Activated CD4-positive, alpha-beta T cell treated with anti-CD3 and anti-CD28 coated beads, Interleukin-2, amount 10 ng/mL, durations not matched to agents 7 days and 5 days (primary cell): ENCODE measurements around the gene SLCO3A1. TPM values are rescaled to one million over a fixed set of nuclear protein-coding genes. Genes with fewer than 3 reads are reported as not detected.

ENCODE experiments used
- CTCF ChIA-PET: fragments of 350-600 bp; sonication (Branson Sonifier 250); formaldehyde crosslinking; loops from one replicate; lab custom pipeline; 2021; ENCODE audit warnings: antibody characterized with exemption; lab: Charles Lee
- POLR2A ChIA-PET: fragments of 350-600 bp; sonication (Branson Sonifier 250); formaldehyde crosslinking; loops from one replicate; lab custom pipeline; 2021; ENCODE audit warnings: antibody characterized with exemption; lab: Charles Lee
- DNase-seq: peaks from one replicate; pipeline ENCODE4 v3.0.0-alpha.2; 2020
- H3K27ac Mint-ChIP-seq: one replicate; pipeline ENCODE4 v1.8.0; 2021; ENCODE audit warnings: mild to moderate bottlenecking, moderate library complexity, mixed read lengths
- H3K27me3 Mint-ChIP-seq: one replicate; pipeline ENCODE4 v1.8.0; 2021; ENCODE audit warnings: mixed read lengths
- H3K36me3 Mint-ChIP-seq: one replicate; pipeline ENCODE4 v1.8.0; 2021; ENCODE audit warnings: low read depth, mixed read lengths
- H3K4me1 Mint-ChIP-seq: one replicate; pipeline ENCODE4 v1.8.0; 2021; ENCODE audit warnings: mixed read lengths
- H3K4me3 Mint-ChIP-seq: one replicate; pipeline ENCODE4 v1.8.0; 2021; ENCODE audit warnings: mild to moderate bottlenecking, moderate library complexity, mixed read lengths
- H3K9me3 Mint-ChIP-seq: one replicate; pipeline ENCODE4 v1.8.0; 2021; ENCODE audit warnings: mixed read lengths
- total RNA-seq, 2 experiments: library from RNA; stranded (reverse); gene quantifications; one replicate each; pipeline ENCODE4 v1.2.3, GENCODE V29; 2021

The SLCO3A1 gene
- total RNA-seq, 2 experiments from 2014 or later = 41.8 to 46.8 TPM

DNA sequence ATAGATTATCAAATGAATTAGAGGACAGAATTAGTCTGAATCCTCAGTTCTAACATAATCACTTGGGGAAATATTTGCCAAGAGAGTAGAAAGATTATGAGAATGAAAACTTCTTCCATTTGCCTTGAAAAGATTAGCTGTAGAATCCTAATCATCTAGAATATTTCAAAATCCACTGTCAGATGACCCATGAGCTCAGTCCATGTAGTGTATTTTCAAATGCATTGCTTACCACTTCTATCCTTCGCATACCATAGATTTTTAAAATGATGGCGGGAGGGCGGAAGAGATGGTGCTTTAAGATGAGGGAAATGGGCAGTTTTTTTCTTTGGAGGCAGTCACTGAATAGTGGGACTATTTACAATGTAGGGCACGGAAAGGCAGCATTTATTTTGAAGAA is 136.3 kb downstream of the SLCO3A1 start:
- DNase-seq = no peak
- CTCF ChIA-PET = interaction anchor here (0.6 kb wide), 1 partner anchor 71 kb away, joined by 4 read pairs; no protein-coding TSS in a partner anchor

DNA sequence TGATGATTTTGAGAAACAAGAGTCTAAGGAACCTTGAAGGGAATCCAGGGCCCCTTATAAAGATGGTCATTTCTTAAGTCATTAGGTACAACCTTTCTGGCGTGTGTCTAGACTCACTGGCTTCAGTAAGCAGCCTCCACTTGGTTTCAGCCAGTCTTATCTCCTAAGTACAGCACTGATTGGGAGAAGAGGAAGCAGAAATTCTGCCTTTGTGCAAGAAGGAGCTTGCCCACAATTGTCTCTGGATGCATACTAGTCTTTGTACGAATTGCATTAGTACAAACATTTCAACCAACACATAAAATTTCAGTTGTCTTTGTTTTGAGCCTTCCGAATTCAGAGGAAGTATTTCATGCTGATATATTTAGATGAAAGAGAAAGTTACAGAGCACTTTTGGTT is 139.4 kb downstream of the SLCO3A1 start:
- no peak overlapping the region for H3K4me3 Mint-ChIP-seq
- no peaks in the 10 kb centered on the region for H3K36me3 Mint-ChIP-seq
- ChIA-PET CTCF (no interaction called here), POLR2A (no interaction called here)
- no peak for DNase-seq
- peaks cover 2% of the 10 kb centered on the region for H3K9me3 Mint-ChIP-seq
- H3K4me1 Mint-ChIP-seq = peaks cover 8% of the 10 kb centered on the region
- no peaks in the 10 kb centered on the region for H3K27me3 Mint-ChIP-seq
- H3K27ac Mint-ChIP-seq = no peak overlapping the region

More for the DNA sequence above, 136.3 kb downstream of the SLCO3A1 start:
- Mint-ChIP-seq H3K27ac (no peak overlapping the region), H3K27me3 (no peaks in the 10 kb centered on the region), H3K4me3 (no peak overlapping the region), H3K4me1 (peaks cover 8% of the 10 kb centered on the region), H3K36me3 (no peaks in the 10 kb centered on the region), H3K9me3 (no peaks in the 10 kb centered on the region)
- POLR2A ChIA-PET = no interaction called here

GRCh38 chr15:91995146-91995545 is 141.6 kb downstream of the SLCO3A1 start:
- no peak overlapping the region for H3K27ac Mint-ChIP-seq
- H3K27me3 Mint-ChIP-seq = no peaks in the 10 kb centered on the region
- H3K36me3 Mint-ChIP-seq = no peaks in the 10 kb centered on the region
- CTCF ChIA-PET = interaction anchor here (1.1 to 1.2 kb wide), 2 partner anchors 10 to 11 kb away, joined by 3 read pairs; no protein-coding TSS in a partner anchor
- peaks cover 2% of the 10 kb centered on the region for H3K9me3 Mint-ChIP-seq
- H3K4me3 Mint-ChIP-seq = no peak overlapping the region
- POLR2A ChIA-PET = no interaction called here
- H3K4me1 Mint-ChIP-seq = peaks cover 8% of the 10 kb centered on the region
- DNase-seq = no peak

- CTCF ChIA-PET = no interaction called here
- H3K4me1 Mint-ChIP-seq = peaks cover 8% of the 10 kb centered on the region
- H3K36me3 Mint-ChIP-seq = no peaks in the 10 kb centered on the region
- no peak overlapping the region for H3K27ac Mint-ChIP-seq
- POLR2A ChIA-PET = no interaction called here
- DNase-seq = no peak
- no peaks in the 10 kb centered on the region for H3K27me3 Mint-ChIP-seq
- H3K4me3 Mint-ChIP-seq = no peak overlapping the region
- peaks cover 2% of the 10 kb centered on the region for H3K9me3 Mint-ChIP-seq
Measured at GRCh38 chr15:91997163-91997562, 143.7 kb downstream of the SLCO3A1 start.

DNA sequence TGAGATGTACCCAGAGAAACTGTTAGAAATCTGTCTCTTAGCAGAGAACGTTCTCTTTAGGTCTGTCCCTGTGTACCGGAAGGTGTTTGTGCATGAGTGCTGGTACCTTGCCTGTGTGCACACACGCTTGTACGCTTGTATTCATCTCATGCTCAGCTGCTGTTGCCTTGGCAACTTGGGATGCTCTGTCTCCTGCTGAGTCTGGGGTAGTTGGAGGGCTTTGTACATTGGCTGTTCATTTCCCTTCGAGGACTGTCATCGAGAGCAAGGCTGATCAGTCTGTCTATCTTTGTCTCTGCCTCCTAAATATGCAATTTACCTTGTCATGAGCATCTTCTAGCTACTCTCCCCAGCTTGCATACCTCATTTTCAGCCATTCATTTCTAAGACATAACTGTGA is 147.2 kb downstream of the SLCO3A1 start:
- H3K4me3 Mint-ChIP-seq = no peak overlapping the region
- peaks cover 4% of the 10 kb centered on the region for H3K4me1 Mint-ChIP-seq
- no peak for DNase-seq
- H3K9me3 Mint-ChIP-seq = no peaks in the 10 kb centered on the region
- no peak overlapping the region for H3K27ac Mint-ChIP-seq
- H3K27me3 Mint-ChIP-seq = no peaks in the 10 kb centered on the region
- H3K36me3 Mint-ChIP-seq = no peaks in the 10 kb centered on the region
- POLR2A ChIA-PET = no interaction called here
- CTCF ChIA-PET = no interaction called here

DNA sequence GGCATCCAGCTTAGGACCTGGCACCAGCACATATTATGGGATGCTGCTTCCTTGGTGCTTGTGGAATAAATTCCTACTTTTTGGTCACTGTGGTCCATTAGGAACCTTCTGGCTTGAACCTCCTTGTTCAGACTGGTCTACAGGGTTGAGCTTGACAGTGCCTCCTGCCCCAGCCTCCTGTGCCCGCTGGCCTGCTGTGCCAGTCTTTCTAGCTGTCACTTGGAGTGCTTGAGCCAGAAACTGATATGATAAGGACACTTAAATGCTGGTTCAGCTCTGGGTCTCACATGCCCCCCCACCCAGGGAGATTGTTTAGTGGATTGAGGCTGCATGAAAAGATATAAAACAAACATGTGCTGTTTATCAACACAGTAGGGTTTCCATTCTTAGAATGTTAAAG is 147.8 kb downstream of the SLCO3A1 start:
- H3K27ac Mint-ChIP-seq = no peak overlapping the region
- ChIA-PET POLR2A (no interaction called here), CTCF (no interaction called here)
- no peak for DNase-seq
- peaks cover 4% of the 10 kb centered on the region for H3K4me1 Mint-ChIP-seq
- H3K9me3 Mint-ChIP-seq = no peaks in the 10 kb centered on the region
- H3K27me3 Mint-ChIP-seq = no peaks in the 10 kb centered on the region
- H3K4me3 Mint-ChIP-seq = no peak overlapping the region
- H3K36me3 Mint-ChIP-seq = no peaks in the 10 kb centered on the region

GRCh38 chr15:92002666-92003065 is 149.2 kb downstream of the SLCO3A1 start:
- Mint-ChIP-seq H3K27me3 (no peaks in the 10 kb centered on the region), H3K4me1 (peaks cover 8% of the 10 kb centered on the region), H3K36me3 (no peaks in the 10 kb centered on the region), H3K9me3 (no peaks in the 10 kb centered on the region), H3K4me3 (no peak overlapping the region), H3K27ac (no peak overlapping the region)
- ChIA-PET POLR2A (no interaction called here), CTCF (no interaction called here)
- DNase-seq = no peak

DNA sequence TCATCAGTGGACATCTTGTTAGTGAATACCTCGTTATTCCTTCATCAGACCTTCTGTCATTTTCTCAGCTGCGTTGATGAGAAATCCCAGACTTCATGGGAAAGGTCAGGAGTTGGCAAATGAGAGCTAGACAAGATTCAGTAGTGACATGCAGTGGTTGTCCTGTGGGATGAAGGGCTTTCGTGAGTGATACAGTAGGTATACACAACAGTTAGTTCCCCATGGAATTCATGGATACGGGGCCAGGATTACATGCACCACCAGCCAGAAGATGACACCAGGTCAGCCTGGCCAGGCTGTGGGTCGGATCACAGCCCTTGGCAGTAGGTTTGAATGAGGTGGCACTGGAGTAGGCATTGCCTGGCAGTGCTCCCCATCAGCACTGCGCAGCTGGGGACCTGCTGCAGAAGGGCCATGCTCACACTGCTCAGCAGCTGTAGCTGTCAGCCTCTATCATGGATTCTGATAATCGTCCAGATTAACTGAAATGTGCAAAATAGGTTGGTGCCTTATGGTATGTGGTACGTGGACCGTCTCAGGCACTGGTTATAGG is 150.1 kb downstream of the SLCO3A1 start:
- peaks cover 14% of the 10 kb centered on the region for H3K4me1 Mint-ChIP-seq
- no peak for DNase-seq
- POLR2A ChIA-PET = no interaction called here
- H3K27me3 Mint-ChIP-seq = no peaks in the 10 kb centered on the region
- H3K36me3 Mint-ChIP-seq = no peaks in the 10 kb centered on the region
- CTCF ChIA-PET = no interaction called here
- no peak overlapping the region for H3K4me3 Mint-ChIP-seq
- no peaks in the 10 kb centered on the region for H3K9me3 Mint-ChIP-seq
- H3K27ac Mint-ChIP-seq = no peak overlapping the region

DNA sequence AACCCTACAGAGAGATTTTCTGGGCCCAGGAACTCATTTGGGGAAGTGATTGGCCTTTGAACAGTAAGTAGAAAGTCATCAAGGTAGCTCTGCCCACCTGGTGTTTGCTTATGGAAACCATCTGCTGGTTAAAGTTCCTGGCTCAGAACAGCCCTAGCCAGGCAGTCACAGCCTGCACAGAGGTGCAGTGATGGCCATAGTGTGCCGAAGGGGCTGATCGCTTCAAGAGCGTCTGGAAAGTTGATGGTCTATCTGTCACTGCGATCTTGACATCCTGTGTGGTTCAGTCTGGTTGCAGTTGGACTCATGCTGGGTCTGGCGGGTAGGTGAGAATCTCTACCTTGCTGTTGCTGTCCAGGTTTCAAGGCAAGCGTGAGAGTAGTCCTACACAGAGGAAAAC is 151.6 kb downstream of the SLCO3A1 start:
- no peaks in the 10 kb centered on the region for H3K9me3 Mint-ChIP-seq

DNA sequence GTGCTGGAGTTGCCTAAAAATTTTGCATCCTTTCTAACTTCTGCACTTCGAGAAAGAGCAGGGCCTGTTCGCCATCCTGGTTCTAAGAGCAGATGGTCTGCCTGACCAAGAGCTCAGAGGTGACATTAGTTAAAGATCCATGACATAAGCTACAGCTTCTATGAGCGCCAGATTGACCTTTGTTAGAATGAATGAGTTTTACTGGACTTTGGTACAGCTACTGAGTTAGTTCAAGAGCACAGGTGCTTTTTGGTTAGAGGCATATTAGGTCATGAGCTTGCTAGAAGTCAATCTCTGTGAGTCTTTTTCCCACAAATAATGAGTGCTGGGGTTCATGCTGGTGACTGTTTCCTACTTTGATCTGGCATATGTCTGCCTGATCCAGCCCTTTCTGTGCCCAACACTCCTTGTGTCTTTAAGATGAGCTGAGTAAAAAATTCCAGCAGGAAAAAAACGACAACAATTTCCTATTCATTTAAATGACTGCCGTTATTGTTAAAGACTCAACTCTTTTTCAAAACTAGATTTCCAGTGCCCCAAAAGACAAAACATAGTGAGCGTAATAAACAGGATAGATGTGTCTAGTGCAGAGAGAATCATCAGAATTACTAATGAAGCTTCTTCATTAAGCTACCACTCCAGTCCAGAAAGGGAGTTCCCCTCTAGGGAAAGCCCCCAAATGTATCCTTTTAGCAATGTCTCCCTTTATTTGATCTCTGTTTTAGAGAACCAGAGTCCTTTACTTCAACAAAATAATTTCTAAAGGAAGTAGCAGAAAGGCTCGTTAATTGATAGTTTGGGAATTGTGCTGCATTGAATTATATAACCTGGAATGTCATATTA is 152.9 kb downstream of the SLCO3A1 start:
- Mint-ChIP-seq H3K4me3 (no peak overlapping the region), H3K27ac (no peak overlapping the region)
- POLR2A ChIA-PET = no interaction called here

More for the DNA sequence above, 151.6 kb downstream of the SLCO3A1 start:
- no peak for DNase-seq
- Mint-ChIP-seq H3K4me1 (peaks cover 25% of the 10 kb centered on the region), H3K27me3 (no peaks in the 10 kb centered on the region), H3K36me3 (no peaks in the 10 kb centered on the region), H3K27ac (no peak overlapping the region), H3K4me3 (no peak overlapping the region)
- ChIA-PET CTCF (interaction anchor here (0.7 to 1.3 kb wide), 2 partner anchors 10 to 11 kb away, joined by 3 to 4 read pairs; no protein-coding TSS in a partner anchor), POLR2A (no interaction called here)

DNA sequence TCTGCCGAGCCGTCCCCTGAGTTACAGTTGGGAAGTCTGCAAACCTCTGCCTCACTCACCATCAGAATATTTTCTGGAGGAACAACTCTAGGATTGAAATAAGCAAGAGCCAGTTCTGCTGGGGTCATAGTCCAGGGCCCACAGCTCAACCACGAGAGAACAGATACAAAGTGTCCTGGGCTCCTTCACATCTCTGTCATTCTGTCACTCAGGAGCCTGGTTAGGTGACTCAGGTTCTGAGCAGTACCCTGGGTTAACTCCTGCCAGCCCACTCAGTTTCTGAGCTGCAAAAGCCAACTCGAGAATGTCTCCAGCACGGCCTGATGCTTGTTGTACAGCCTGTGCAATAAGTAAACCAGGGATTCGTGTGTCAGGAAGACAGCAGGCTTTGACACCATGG is 155.7 kb downstream of the SLCO3A1 start:
- ChIA-PET CTCF (no interaction called here), POLR2A (no interaction called here)
- H3K4me1 Mint-ChIP-seq = peaks cover 50% of the 10 kb centered on the region
- no peak for DNase-seq
- no peaks in the 10 kb centered on the region for H3K9me3 Mint-ChIP-seq
- no peaks in the 10 kb centered on the region for H3K27me3 Mint-ChIP-seq
- no peak overlapping the region for H3K27ac Mint-ChIP-seq
- no peak overlapping the region for H3K4me3 Mint-ChIP-seq
- H3K36me3 Mint-ChIP-seq = no peaks in the 10 kb centered on the region

More for the DNA sequence above, 152.9 kb downstream of the SLCO3A1 start:
- no peaks in the 10 kb centered on the region for H3K9me3 Mint-ChIP-seq
- H3K27me3 Mint-ChIP-seq = no peaks in the 10 kb centered on the region
- H3K36me3 Mint-ChIP-seq = no peaks in the 10 kb centered on the region
- H3K4me1 Mint-ChIP-seq = peaks cover 32% of the 10 kb centered on the region
- no peak for DNase-seq
- CTCF ChIA-PET = no interaction called here

GRCh38 chr15:92011611-92012367 is 158.3 kb downstream of the SLCO3A1 start:
- Mint-ChIP-seq H3K4me1 (peaks cover 46% of the 10 kb centered on the region), H3K27ac (peak overlapping the region; percentile 41), H3K4me3 (no peak overlapping the region), H3K36me3 (no peaks in the 10 kb centered on the region), H3K9me3 (no peaks in the 10 kb centered on the region), H3K27me3 (no peaks in the 10 kb centered on the region)
- CTCF ChIA-PET = no interaction called here
- POLR2A ChIA-PET = no interaction called here
- peak; percentile 22 for DNase-seq

GRCh38 chr15:92012368-92012629 is 158.8 kb downstream of the SLCO3A1 start:
- DNase-seq = no peak
- Mint-ChIP-seq H3K4me3 (no peak overlapping the region), H3K36me3 (no peaks in the 10 kb centered on the region), H3K4me1 (peaks cover 44% of the 10 kb centered on the region), H3K9me3 (no peaks in the 10 kb centered on the region), H3K27ac (no peak overlapping the region), H3K27me3 (no peaks in the 10 kb centered on the region)
- ChIA-PET POLR2A (no interaction called here), CTCF (no interaction called here)
